Lower leg skin (tissue), 3 donors: ENCODE measurements around the gene CHAT.

Experiments
- POLR2A ChIP-seq, 2 donors: fragments of 450-650 bp; IDR thresholded peaks; one replicate each; pipeline ENCODE4 v1.6.1; 2016 to 2017; ENCODE audit warnings: antibody characterized with exemption in 2 of 2, mild to moderate bottlenecking in 1 of 2, moderate library complexity in 1 of 2
- TF ChIP-seq, protein P1 (sequence below), 3 donors: fragments of 450-650 bp; IDR thresholded peaks; one replicate each; pipeline ENCODE4 v1.5.1; 2016; ENCODE audit warnings: antibody characterized with exemption in 3 of 3, mild to moderate bottlenecking in 3 of 3, moderate library complexity in 2 of 3

DNA sequence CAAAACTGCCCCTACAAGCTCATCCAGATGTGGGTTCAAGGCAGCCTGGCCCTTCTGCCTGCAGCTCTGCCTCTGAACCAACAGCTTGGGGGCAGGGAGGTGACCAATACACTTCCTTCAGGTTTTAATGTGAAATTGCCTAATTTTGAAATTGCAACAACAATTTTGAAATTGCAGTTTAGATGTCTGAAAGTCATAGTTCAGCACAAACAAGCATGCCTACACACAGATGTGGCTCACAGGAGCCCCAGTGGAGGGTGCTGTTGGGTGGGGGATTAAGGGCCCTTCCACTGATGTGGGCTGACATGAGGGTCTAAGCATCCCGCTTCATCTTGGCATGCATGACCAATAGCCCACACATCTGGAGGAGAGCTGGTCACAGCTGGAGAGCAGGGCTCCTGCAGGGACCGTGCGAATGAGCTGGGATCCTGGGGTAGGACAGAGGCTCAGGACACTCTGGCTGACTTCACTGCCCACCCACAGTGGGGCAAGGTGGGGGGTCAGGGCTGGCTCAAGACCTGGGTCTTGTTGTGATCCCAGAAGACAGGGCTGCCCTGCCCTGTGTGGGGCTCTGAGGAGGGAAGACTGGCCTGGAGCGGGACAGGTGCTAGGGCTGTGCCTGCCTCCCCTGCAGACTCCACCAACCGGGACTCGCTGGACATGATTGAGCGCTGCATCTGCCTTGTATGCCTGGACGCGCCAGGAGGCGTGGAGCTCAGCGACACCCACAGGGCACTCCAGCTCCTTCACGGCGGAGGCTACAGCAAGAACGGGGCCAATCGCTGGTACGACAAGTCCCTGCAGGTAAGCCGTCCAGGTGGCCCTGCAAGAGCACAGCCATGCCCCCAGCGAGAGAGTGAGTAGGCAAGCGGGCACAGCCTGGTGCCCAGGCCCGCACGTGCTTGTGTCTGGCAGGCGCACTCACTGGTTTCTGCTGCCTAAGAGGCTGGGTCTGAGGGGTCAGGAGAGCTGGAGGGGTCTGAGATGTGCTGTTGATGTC, 32.3 kb downstream of the CHAT start:
- TF ChIP-seq, protein P1, sequence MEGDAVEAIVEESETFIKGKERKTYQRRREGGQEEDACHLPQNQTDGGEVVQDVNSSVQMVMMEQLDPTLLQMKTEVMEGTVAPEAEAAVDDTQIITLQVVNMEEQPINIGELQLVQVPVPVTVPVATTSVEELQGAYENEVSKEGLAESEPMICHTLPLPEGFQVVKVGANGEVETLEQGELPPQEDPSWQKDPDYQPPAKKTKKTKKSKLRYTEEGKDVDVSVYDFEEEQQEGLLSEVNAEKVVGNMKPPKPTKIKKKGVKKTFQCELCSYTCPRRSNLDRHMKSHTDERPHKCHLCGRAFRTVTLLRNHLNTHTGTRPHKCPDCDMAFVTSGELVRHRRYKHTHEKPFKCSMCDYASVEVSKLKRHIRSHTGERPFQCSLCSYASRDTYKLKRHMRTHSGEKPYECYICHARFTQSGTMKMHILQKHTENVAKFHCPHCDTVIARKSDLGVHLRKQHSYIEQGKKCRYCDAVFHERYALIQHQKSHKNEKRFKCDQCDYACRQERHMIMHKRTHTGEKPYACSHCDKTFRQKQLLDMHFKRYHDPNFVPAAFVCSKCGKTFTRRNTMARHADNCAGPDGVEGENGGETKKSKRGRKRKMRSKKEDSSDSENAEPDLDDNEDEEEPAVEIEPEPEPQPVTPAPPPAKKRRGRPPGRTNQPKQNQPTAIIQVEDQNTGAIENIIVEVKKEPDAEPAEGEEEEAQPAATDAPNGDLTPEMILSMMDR (IDR thresholded peaks at IDR 0.05) = no peak
- TF ChIP-seq POLR2A (IDR thresholded peaks at IDR 0.05) = no peak
